OCI-LY7 (cell line): ENCODE measurements around the gene KCNJ5.

Experiments
- EZH2phosphoT487 ChIP-seq: fragments of 200-600 bp; sonication (generic); IDR thresholded peaks from 2 replicates; pipeline ENCODE4 v1.6.1; 2018; ENCODE audit warnings: low read depth, borderline replicate concordance, mild to moderate bottlenecking, mixed run types, antibody characterized with exemption, low read length, moderate library complexity, mixed read lengths
- TF ChIP-seq, protein P1 (sequence below): fragments of 200-600 bp; sonication (generic); conservative IDR thresholded peaks from 2 replicates; pipeline ENCODE4 v1.5.1; 2014; ENCODE audit warnings: mild to moderate bottlenecking, antibody characterized with exemption, low read length, moderate library complexity, mixed read lengths

DNA sequence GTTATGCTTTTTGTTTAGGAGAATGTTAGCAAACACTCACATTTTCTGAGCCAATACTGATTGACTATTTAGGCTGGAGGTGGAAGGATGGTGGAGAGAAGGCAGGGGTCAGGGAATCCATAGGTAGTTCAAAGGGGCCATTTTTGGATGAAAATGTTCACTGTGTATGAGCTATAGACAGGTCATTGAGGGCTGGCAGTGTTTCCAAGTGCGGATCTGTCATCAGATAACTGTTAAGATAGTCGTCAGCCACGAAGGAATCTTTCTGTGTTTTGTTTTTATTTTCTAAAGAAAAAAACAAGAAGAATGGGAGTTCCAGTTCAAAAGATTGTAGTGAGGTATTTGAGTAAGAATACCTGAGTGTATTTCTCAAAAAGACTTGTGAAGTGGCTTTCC lies 3.1 kb downstream of the KCNJ5 start:
- TF ChIP-seq, protein P1, sequence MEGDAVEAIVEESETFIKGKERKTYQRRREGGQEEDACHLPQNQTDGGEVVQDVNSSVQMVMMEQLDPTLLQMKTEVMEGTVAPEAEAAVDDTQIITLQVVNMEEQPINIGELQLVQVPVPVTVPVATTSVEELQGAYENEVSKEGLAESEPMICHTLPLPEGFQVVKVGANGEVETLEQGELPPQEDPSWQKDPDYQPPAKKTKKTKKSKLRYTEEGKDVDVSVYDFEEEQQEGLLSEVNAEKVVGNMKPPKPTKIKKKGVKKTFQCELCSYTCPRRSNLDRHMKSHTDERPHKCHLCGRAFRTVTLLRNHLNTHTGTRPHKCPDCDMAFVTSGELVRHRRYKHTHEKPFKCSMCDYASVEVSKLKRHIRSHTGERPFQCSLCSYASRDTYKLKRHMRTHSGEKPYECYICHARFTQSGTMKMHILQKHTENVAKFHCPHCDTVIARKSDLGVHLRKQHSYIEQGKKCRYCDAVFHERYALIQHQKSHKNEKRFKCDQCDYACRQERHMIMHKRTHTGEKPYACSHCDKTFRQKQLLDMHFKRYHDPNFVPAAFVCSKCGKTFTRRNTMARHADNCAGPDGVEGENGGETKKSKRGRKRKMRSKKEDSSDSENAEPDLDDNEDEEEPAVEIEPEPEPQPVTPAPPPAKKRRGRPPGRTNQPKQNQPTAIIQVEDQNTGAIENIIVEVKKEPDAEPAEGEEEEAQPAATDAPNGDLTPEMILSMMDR = no peak
- no peak for TF ChIP-seq EZH2phosphoT487
